Stimulated activated CD4-positive, alpha-beta T cell treated with anti-CD3 and anti-CD28 coated beads, TNF-alpha, amount 100 ng/mL, for 1 hour (primary cell): ENCODE results near the gene AASS.

Experiments used
- DNase-seq, 3 donors: peaks; one replicate each; pipeline ENCODE4 v3.0.0-alpha.2; 2020; ENCODE audit warnings: low read depth in 3 of 3, low spot score in 1 of 3

AASS gene

DNA sequence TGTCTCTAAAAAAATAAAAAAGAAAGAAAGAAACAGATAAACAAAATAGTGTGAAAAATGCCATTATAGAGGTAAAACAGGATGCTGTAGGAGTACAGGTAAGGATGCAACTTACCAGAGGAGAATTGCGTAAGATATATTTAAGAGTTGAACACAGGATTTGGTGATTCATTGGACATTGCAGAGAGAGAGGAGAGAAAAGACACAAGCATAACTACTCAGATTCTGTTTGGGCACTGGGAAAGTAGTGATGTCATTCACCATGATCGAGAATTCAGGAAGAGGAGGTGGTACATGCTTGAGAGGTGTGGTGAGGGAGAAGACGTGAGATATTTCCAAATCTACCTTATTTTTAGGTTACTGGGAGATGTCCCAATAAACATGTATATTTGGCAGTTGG is 97.6 kb downstream of the AASS start:
- DNase-seq, result no peak

DNA sequence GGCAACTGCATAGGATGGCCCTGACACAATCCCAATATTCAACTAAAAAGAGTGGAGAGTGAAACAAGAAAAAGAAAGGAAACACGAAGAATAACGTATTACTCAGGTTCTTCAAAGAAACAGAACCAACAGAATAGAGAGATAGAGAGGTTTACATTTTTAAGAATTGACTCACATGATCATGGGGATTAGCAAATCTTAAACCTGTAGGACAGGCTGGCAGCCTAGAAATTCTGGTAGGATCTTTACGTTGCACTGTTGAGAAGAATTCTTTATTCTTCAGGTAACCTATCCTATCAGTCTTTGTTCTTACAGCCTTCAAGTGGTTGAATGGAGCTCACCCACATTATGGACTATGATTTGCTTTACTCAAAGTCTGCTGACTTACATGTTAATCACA is 103.9 kb downstream of the AASS start:
- no peak for DNase-seq

DNA sequence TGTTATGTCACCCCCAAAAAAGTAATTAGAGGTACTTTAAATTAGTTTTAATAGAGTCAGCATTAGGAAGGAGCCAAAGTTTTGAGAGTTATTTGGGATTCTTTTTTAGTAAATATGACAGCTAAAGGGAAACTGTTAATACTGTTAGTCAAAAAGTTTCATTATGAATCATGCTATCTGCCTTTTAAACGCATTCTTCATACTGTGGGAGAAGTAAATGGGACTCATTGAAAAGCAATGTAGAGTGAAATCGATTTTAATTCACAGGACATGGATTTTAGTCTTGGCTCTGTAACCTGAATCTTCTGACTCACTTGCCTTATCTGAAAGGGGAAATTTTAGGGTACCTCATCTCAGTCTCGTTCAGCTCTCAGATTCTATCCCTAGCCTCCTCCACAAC is 105.1 kb downstream of the AASS start:
- no peak for DNase-seq

DNA sequence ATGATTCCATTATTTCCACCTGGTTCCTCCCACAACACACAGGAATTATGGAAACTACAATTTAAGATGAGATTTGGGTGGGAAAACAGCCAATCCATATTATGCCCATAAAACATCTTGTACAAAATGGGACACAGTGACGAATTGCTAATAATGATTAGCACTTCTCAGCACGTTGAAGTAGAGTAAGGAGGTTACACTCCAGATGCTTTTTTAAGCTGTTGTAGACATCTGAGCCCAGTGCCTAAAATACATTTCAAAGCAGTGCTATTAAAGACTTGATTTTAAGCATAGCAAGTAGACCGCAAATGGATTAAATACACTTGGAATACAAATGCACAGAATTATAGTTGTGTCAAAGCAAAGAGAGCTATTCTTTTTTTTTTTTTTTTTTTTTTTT is 105.9 kb downstream of the AASS start:
- DNase-seq, result no peak

DNA sequence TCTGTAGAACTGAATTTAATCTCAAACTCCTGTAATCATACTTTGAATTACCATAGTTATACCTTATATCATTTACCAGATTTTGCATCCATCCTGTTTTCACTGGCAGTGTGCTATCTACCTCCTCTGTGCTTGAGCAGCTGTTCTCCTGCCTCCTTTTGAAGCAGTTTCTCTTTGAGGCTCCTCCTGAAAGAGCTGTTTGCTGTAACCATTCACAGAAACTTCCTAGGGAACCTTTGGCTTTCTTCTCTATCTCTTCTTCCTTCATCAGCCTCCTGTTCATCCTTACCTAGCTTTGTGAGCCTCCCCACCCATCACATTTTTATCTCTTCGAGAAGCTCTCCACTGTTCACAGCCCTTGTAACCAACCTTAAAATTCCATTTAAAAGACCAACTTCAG is 108.2 kb downstream of the AASS start:
- no peak for DNase-seq

DNA sequence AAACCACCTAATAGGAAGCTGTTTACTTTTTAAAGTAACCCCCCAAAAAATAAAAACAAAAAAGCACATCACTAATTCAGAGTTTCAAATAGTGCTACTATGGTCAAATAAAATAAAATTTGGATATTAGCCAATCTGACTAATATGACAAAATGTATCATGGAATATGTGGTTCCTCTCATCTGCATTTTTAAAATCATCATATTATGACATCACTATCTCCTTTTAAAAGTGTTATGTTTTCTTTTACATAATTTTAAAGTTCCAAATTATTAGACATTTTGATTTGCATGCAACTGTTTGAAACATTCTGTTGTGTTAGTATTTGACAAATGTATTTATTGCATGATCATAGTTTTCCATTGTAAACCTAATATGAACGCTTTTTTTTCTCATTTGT is 110.4 kb downstream of the AASS start:
- no peak for DNase-seq

DNA sequence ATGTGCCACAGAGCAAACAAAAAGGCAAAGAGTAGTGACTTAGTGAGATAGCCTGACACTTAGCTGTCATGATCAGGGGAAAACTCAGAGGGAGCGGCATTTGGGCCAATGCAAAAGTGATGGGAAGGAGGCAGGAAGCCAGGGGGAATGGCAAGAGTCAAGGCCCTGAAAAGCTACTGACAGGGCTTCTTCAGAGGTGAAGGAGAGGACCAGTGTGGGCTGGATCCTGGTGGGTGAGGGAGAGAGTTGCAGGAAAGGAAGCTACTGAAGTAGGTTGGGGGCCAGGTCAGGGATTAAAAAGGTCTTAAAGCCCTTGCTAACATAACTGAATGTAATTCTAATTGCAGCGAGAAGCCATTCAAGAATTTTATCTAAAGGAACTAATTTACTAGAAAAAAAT is 117.0 kb downstream of the AASS start:
- no peak for DNase-seq
